Activated gamma-delta T cell treated with anti-CD3 and anti-CD28 coated beads, Interleukin-2, amount 50 U/mL, for 16 hours (primary cell): ENCODE results near the gene TMEM240.
"Not testable (repeated sequence)": the region's sequence is repeated elsewhere in the genome, so short reads cannot be mapped to it uniquely, and the experiment has no call there.

Source experiments
- DNase-seq: peaks from one replicate; pipeline ENCODE4 v3.0.0-alpha.2; 2020; ENCODE audit warnings: low read depth

TMEM240 gene

GRCh38 chr1:1494311-1494710, 46.1 kb downstream of the TMEM240 start:
- not testable (repeated sequence) for DNase-seq

GRCh38 chr1:1491601-1492000, 48.8 kb downstream of the TMEM240 start:
- DNase-seq: no peak

- DNase-seq: no peak
These were observed 49.7 kb downstream of the TMEM240 start for GRCh38 chr1:1490633-1491230.

- no peak for DNase-seq
These were observed 50.6 kb downstream of the TMEM240 start for GRCh38 chr1:1489861-1490260.

GRCh38 chr1:1489231-1489630, 51.2 kb downstream of the TMEM240 start:
- DNase-seq: no peak

GRCh38 chr1:1487701-1488100, 52.7 kb downstream of the TMEM240 start:
- DNase-seq: no peak

GRCh38 chr1:1485755-1486317, 54.6 kb downstream of the TMEM240 start:
- DNase-seq: not testable (repeated sequence)

- DNase-seq: not testable (repeated sequence)
These were observed 55.3 kb downstream of the TMEM240 start for GRCh38 chr1:1484976-1485750.
